HepG2 (cell line): Measurements from ENCODE around the gene C14orf119. TPM values are rescaled to one million over a fixed set of nuclear protein-coding genes. Genes with fewer than 3 reads are reported as not detected.

ENCODE experiments used
- ATAC-seq: fragments of 200-7000 bp; cut with Tn5 transposase; 3 replicates; pipeline ENCODE4 v1.9.1; 2020; ENCODE audit warnings: mild to moderate bottlenecking, moderate library complexity
- BruUV-seq: library from RNA; stranded (reverse); fragments of 400-500 nt; replicated peaks from 2 replicates; lab custom pipeline; 2021; lab: Mats Ljungman, UMichigan
- CTCF ChIA-PET: fragments of 300-600 bp; formaldehyde crosslinking; extraction: SDS; loops from one replicate; lab custom pipeline; 2021; ENCODE audit warnings: low total read pairs, inconsistent platforms, low intra/inter-chr PET ratio; lab: Yijun Ruan, JAX
- POLR2A ChIA-PET: fragments of 350-600 bp; sonication (Branson Sonifier 250); formaldehyde crosslinking; loops from one replicate; lab custom pipeline; 2020; ENCODE audit warnings: antibody characterized with exemption, inconsistent platforms; lab: Yijun Ruan, JAX
- DNase-seq: peaks from one replicate; pipeline ENCODE4 v3.0.0-alpha.2; 2015; ENCODE audit warnings: low spot score
- FAIRE-seq: peaks from 3 replicates; lab custom pipeline; 2011; peaks lifted over from hg19 to GRCh38; lab: Jason Lieb, UNC
- H2AFZ ChIP-seq: one replicate; pipeline ENCODE4 v1.6.1; 2011; ENCODE audit warnings: low read length, inconsistent platforms
- H3K27ac ChIP-seq: fragments of 300-600 bp; 3 replicates; pipeline ENCODE4 v1.8.0; 2011; ENCODE audit warnings: mixed run types, mild to moderate bottlenecking, mixed read lengths, low read length, inconsistent platforms; ENCODE audit not compliant: insufficient read depth; ENCODE audit errors: extremely low read length
- H3K27me3 ChIP-seq, 2 experiments: fragments of 200-600 bp in 1 of 2; 2 replicates in 1 of 2; 3 replicates in 1 of 2; pipeline versions ENCODE4 v1.6.0 to v1.8.0; 2011; ENCODE audit warnings: low read length in 2 of 2, mild to moderate bottlenecking in 2 of 2, moderate library complexity in 2 of 2, inconsistent platforms in 1 of 2; ENCODE audit not compliant: insufficient read depth in 2 of 2, control insufficient read depth in 1 of 2
- H3K36me3 ChIP-seq, 2 experiments: fragments of 200-600 bp in 1 of 2; replicated peaks in 1 of 2; 2 replicates in 1 of 2; 3 replicates in 1 of 2; pipeline versions ENCODE4 v1.5.1 to v1.8.0; 2011; ENCODE audit warnings: low read length in 2 of 2, inconsistent platforms in 1 of 2; ENCODE audit not compliant: insufficient read depth in 2 of 2, control insufficient read depth in 1 of 2
- H3K4me1 ChIP-seq: 2 replicates; pipeline ENCODE4 v1.5.1; 2012; ENCODE audit warnings: low read length, inconsistent platforms; ENCODE audit not compliant: insufficient read depth
- H3K4me2 ChIP-seq: 2 replicates; pipeline ENCODE4 v1.6.0; 2011; ENCODE audit warnings: low read depth, low read length, inconsistent platforms
- H3K4me3 ChIP-seq, 3 experiments: fragments of 200-600 bp in 1 of 3; sonication (generic), shearing (Covaris generic) in 1 of 3; replicated peaks in 1 of 3; 2 replicates each; pipeline ENCODE4 v1.5.1; 2011 to 2016; ENCODE audit warnings: low read length in 3 of 3, inconsistent platforms in 2 of 3, low read depth in 2 of 3, mild to moderate bottlenecking in 2 of 3, control low read depth in 1 of 3, mixed read lengths in 1 of 3; ENCODE audit not compliant: insufficient read depth in 1 of 3
- H3K79me2 ChIP-seq: one replicate; pipeline ENCODE4 v1.6.1; 2011; ENCODE audit warnings: low read length, inconsistent platforms; ENCODE audit not compliant: insufficient read depth
- H3K9ac ChIP-seq: 2 replicates; pipeline ENCODE4 v1.6.0; 2011; ENCODE audit warnings: mild to moderate bottlenecking, low read depth, low read length, inconsistent platforms; ENCODE audit not compliant: insufficient read depth
- H3K9me3 ChIP-seq: 2 replicates; pipeline ENCODE4 v1.5.1; 2012; ENCODE audit warnings: mild to moderate bottlenecking, low read length
- H4K20me1 ChIP-seq: 2 replicates; pipeline ENCODE4 v1.6.0; 2011; ENCODE audit warnings: inconsistent platforms, mild to moderate bottlenecking, low read length, moderate library complexity; ENCODE audit not compliant: insufficient read depth
- ATAD3A ChIP-seq: sonication (generic); formaldehyde crosslinking; IDR thresholded peaks from 2 replicates; pipeline ENCODE4 v1.4.0; 2020; ENCODE audit warnings: missing genetic modification reagents
- CHD4 ChIP-seq: fragments of 200-600 bp; sonication (generic); IDR thresholded peaks from 2 replicates; pipeline ENCODE4 v1.7.0; 2017; ENCODE audit warnings: mild to moderate bottlenecking, low read length, borderline replicate concordance
- CREB1 ChIP-seq, 2 experiments: fragments of 450-650 bp in 1 of 2; IDR thresholded peaks; 2 replicates each; pipeline ENCODE4 v1.6.1; 2016 to 2017; ENCODE audit warnings: control low read depth in 1 of 2, mild to moderate bottlenecking in 1 of 2, missing compliant biosample characterization in 1 of 2, missing genetic modification characterization in 1 of 2
- FOXC1 ChIP-seq: sonication (generic); formaldehyde crosslinking; IDR thresholded peaks from 2 replicates; pipeline ENCODE4 v1.8.0; 2022; ENCODE audit warnings: mild to moderate bottlenecking, missing genetic modification reagents, borderline replicate concordance
- RARG ChIP-seq: sonication (generic); formaldehyde crosslinking; IDR thresholded peaks from 2 replicates; pipeline ENCODE4 v1.4.0; 2020; ENCODE audit warnings: low read depth, mild to moderate bottlenecking, missing genetic modification reagents
- SRSF4 ChIP-seq: fragments of 200-400 bp; formaldehyde crosslinking; IDR thresholded peaks from one replicate; pipeline ENCODE4 v1.6.1; 2018; ENCODE audit warnings: mild to moderate bottlenecking, low read depth, low read length, moderate library complexity; ENCODE audit not compliant: poor library complexity, severe bottlenecking
- SSRP1 ChIP-seq: IDR thresholded peaks from 2 replicates; pipeline ENCODE4 v1.6.1; 2016; ENCODE audit warnings: control low read depth
- ZBTB42 ChIP-seq: sonication (generic); formaldehyde crosslinking; IDR thresholded peaks from 2 replicates; pipeline ENCODE4 v1.5.0; 2020; ENCODE audit warnings: mild to moderate bottlenecking, missing genetic modification reagents
- ZIK1 ChIP-seq: sonication (generic); formaldehyde crosslinking; IDR thresholded peaks from 2 replicates; pipeline ENCODE4 v1.5.0; 2020; ENCODE audit warnings: mild to moderate bottlenecking, low read depth, missing genetic modification reagents, borderline replicate concordance
- ZNF160 ChIP-seq: sonication (generic); formaldehyde crosslinking; IDR thresholded peaks from 2 replicates; pipeline ENCODE4 v1.8.0; 2022; ENCODE audit warnings: mild to moderate bottlenecking, inconsistent platforms, missing genetic modification reagents
- ZNF232 ChIP-seq: sonication (generic); formaldehyde crosslinking; IDR thresholded peaks from 2 replicates; pipeline ENCODE4 v1.4.0; 2020; ENCODE audit warnings: missing genetic modification reagents, borderline replicate concordance
- ZNF274 ChIP-seq: sonication (generic); formaldehyde crosslinking; IDR thresholded peaks from 2 replicates; pipeline ENCODE4 v1.5.1; 2020; ENCODE audit warnings: mild to moderate bottlenecking, missing genetic modification reagents
- ZNF557 ChIP-seq: sonication (generic); formaldehyde crosslinking; IDR thresholded peaks from 2 replicates; pipeline ENCODE4 v1.4.0; 2020; ENCODE audit warnings: missing genetic modification reagents
- ZNF563 ChIP-seq: sonication (generic); formaldehyde crosslinking; IDR thresholded peaks from 2 replicates; pipeline ENCODE4 v1.8.0; 2022; ENCODE audit warnings: mild to moderate bottlenecking, moderate library complexity, missing genetic modification reagents
- ZNF652 ChIP-seq: IDR thresholded peaks from 2 replicates; pipeline ENCODE4 v1.6.1; 2016; ENCODE audit warnings: low read depth, borderline replicate concordance
- ZNF781 ChIP-seq: sonication (generic); formaldehyde crosslinking; IDR thresholded peaks from 2 replicates; pipeline ENCODE4 v1.5.1; 2020; ENCODE audit warnings: borderline replicate concordance, mild to moderate bottlenecking, missing genetic modification reagents; ENCODE audit errors: not compliant biosample characterization
- WGBS: methylation state at CpG from one replicate; pipeline ENCODE4 v1.1.6; 2017; ENCODE audit warnings: low lambda C conversion rate; 5-methylcytosine and 5-hydroxymethylcytosine counted together
- in situ Hi-C: cut with HindIII; loops from 2 replicates; pipeline ENCODE4 v1.10.0; 2017; ENCODE audit warnings: low pct_unique_long_range_greater_than_20kb; ENCODE audit not compliant: extremely low pct_ligation_motif_present
- intact Hi-C: fragments of 100-400 bp; cut with micrococcal nuclease; formaldehyde crosslinking; loops from one replicate; pipeline ENCODE4 v1.10.0; 2022; ENCODE audit not compliant: unreplicated experiment
- polyA plus RNA-seq, 8 experiments: library from polyadenylated mRNA; depleted of rRNA in 3 of 8; stranded (reverse) in 7 of 8; unstranded in 1 of 8; fragments of >200 nt; fragmentation: Illumina TruSeq in 4 of 8; extraction: Trizol in 4 of 8; gene quantifications; 2 replicates each; pipeline versions ENCODE4 v1.2.1 to v1.2.3, GENCODE V29; 2011 to 2016; ENCODE audit warnings: low read depth in 4 of 8, missing spikeins in 1 of 8, mixed read lengths in 1 of 8; ENCODE audit not compliant: insufficient read depth in 1 of 8
- total RNA-seq, 5 experiments: library from RNA; depleted of rRNA; stranded (reverse); fragments of >200 nt; fragmentation: Illumina TruSeq; extraction: Trizol; gene quantifications; 2 replicates each; pipeline ENCODE4 v1.2.3, GENCODE V29; 2016; ENCODE audit warnings: low read depth in 1 of 5
- TF ChIP-seq, protein P1 (sequence below): sonication (generic); formaldehyde crosslinking; IDR thresholded peaks from 2 replicates; pipeline ENCODE4 v1.5.0; 2020; ENCODE audit warnings: missing genetic modification reagents, mild to moderate bottlenecking, borderline replicate concordance
- TF ChIP-seq, protein P2 (sequence below): IDR thresholded peaks from 2 replicates; pipeline ENCODE4 v1.6.1; 2018; ENCODE audit warnings: missing genetic modification reagents, mild to moderate bottlenecking, missing compliant biosample characterization
- TF ChIP-seq, protein P3 (sequence below): sonication (generic); formaldehyde crosslinking; IDR thresholded peaks from 2 replicates; pipeline ENCODE4 v1.4.0; 2020; ENCODE audit warnings: low read depth, mild to moderate bottlenecking, missing genetic modification reagents

C14orf119 gene
- total and polyA plus RNA-seq, 2 of the 13 experiments (the other 11 are each of a cell fraction or from before 2014, with no cell fraction given): 117 to 206 TPM

DNA sequence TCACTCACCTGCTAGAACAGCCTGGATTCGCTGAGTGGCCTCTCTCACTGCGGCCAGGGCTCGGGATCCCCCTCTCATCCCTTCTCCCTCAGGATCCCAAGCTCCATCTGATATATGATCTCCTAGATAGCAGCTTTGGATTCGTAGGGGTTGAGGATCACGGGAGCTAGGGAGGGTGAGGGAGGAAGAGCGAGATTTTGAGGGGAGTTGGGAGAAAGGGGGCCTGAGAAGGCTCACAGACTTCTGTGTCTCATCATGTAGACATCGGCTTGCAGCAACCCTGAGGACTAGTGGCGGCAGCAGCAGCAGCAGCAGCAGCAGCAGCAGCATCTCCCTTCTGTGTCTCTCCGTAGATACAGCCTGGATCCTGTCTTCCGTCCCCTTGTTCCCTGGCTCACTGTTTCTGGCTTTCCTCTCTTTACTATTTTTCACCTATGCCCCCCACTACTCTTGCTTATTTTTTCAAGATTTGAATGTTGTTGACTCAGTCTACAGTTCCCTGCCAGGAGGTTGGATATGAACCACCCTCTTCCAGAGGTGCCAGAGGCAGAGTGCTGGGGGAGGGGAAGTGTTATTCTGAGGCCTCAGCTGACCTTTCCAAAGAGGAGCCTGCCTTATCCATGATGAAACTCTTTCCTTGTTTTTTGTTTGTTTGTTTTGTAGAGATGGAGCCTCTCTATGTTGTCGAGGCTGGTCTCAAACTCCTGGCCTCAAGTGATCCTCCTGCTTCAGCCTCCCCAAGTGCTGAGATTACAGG is 9.5 kb downstream of the C14orf119 start, which contains the start of gene CIROP:
TSS of gene CIROP (minus strand) at position 399 of the 757 bp plus-strand sequence. CDS start at position 330, 69 bp downstream.
- POLR2A ChIA-PET: interaction anchor here (4.5 kb wide), 1 partner anchor 10 kb away, joined by 52 read pairs; the partner anchor contains the start of genes ACIN1 and C14orf119
- H3K4me2 ChIP-seq: peak within 1 kb of the TSS; percentile 70
- 7% methylated on average over 11 of the region's 11 CpGs for WGBS
- TF ChIP-seq RARG (CRISPR knock-in tag) (no peak), ZNF563 (no peak; the same call in 1 of the 2 replicates), ATAD3A (CRISPR knock-in tag) (no peak), ZNF274 (CRISPR knock-in tag) (no peak), ZIK1 (CRISPR knock-in tag) (no peak), CREB1 (IDR thresholded peaks at IDR 0.05) (no peak), CREB1 (CRISPR knock-in tag; IDR thresholded peaks at IDR 0.05) (no peak), ZNF160 (CRISPR knock-in tag) (no peak), ZBTB42 (CRISPR knock-in tag) (no peak; the same call in 1 of the 2 replicates), CHD4 (0 out of 2 replicates have a peak, but pooled peaks have one; percentile 14), SRSF4 (no peak), SSRP1 (CRISPR knock-in tag) (no peak), FOXC1 (CRISPR knock-in tag) (peak; percentile 83; the same call in 1 of the 2 replicates), ZNF232 (CRISPR knock-in tag) (no peak), ZNF781 (CRISPR knock-in tag) (no peak), ZNF557 (CRISPR knock-in tag) (0 out of 2 replicates have a peak, but pooled peaks have one; percentile 40), ZNF652 (CRISPR knock-in tag) (no peak)
- TF ChIP-seq, protein P1, sequence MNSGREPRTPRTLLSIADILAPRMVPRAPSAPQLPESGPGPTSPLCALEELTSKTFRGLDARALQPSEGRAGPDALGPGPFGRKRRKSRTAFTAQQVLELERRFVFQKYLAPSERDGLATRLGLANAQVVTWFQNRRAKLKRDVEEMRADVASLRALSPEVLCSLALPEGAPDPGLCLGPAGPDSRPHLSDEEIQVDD (CRISPR knock-in tag): no peak
- TF ChIP-seq, protein P2, sequence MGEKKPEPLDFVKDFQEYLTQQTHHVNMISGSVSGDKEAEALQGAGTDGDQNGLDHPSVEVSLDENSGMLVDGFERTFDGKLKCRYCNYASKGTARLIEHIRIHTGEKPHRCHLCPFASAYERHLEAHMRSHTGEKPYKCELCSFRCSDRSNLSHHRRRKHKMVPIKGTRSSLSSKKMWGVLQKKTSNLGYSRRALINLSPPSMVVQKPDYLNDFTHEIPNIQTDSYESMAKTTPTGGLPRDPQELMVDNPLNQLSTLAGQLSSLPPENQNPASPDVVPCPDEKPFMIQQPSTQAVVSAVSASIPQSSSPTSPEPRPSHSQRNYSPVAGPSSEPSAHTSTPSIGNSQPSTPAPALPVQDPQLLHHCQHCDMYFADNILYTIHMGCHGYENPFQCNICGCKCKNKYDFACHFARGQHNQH: peak; percentile 44; the same call in 1 of the 2 replicates
- TF ChIP-seq, protein P3, sequence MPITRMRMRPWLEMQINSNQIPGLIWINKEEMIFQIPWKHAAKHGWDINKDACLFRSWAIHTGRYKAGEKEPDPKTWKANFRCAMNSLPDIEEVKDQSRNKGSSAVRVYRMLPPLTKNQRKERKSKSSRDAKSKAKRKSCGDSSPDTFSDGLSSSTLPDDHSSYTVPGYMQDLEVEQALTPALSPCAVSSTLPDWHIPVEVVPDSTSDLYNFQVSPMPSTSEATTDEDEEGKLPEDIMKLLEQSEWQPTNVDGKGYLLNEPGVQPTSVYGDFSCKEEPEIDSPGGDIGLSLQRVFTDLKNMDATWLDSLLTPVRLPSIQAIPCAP (CRISPR knock-in tag): no peak

More for the DNA sequence above, 9.5 kb downstream of the C14orf119 start, which contains the start of gene CIROP:
- peaks cover 40% of the 10 kb centered on the region for H3K4me1 ChIP-seq
- in situ Hi-C loops (loop anchor here (5.0 kb wide), 1 partner anchor 37 kb away; no protein-coding TSS in a partner anchor), intact Hi-C loops (no loop called here)
- no peaks in the 10 kb centered on the region for H3K36me3 ChIP-seq
- no peaks in the 10 kb centered on the region for H3K9me3 ChIP-seq
- DNase-seq (no peak), FAIRE-seq (no peak), ATAC-seq (peak; percentile 73)
- no peaks in the 10 kb centered on the region for H3K79me2 ChIP-seq
- H2AFZ ChIP-seq: peak within 1 kb of the TSS; percentile 39
- CTCF ChIA-PET: no interaction called here
- peak within 1 kb of the TSS; percentile 19; the same call in 1 of the 2 replicates for H3K9ac ChIP-seq
- no peaks in the 10 kb centered on the region for H4K20me1 ChIP-seq
- peak within 1 kb of the TSS in 2 of 3 experiments; percentile 15 to 44; a peak in 4 of 6 replicates for H3K4me3 ChIP-seq
- H3K27me3 ChIP-seq: peaks cover 8 to 49% of the 10 kb centered on the region in 2 experiments
- no peak within 1 kb of the TSS for H3K27ac ChIP-seq
- no TSS peak for BruUV-seq
